Calu3 (cell line): ENCODE measurements around the gene TUNAR. TPM values are rescaled to one million over a fixed set of nuclear protein-coding genes. Genes with fewer than 3 reads are reported as not detected.

Experiments
- BruUV-seq: library from RNA; stranded (reverse); fragments of 400-500 nt; replicated peaks from 2 replicates; lab custom pipeline; 2021; lab: Mats Ljungman, UMichigan
- CTCF ChIA-PET: fragments of 300-600 bp; sonication (Branson Sonifier 250); formaldehyde crosslinking; loops from one replicate; lab custom pipeline; 2022; ENCODE audit warnings: antibody characterized with exemption; lab: Charles Lee
- DNase-seq: peaks from one replicate; pipeline ENCODE4 v3.0.0; 2022
- H3K27ac Mint-ChIP-seq: one replicate; pipeline ENCODE4 v1.8.0; 2022; ENCODE audit warnings: mixed read lengths; ENCODE audit not compliant: unreplicated experiment
- H3K27me3 Mint-ChIP-seq: one replicate; pipeline ENCODE4 v1.8.0; 2022; ENCODE audit warnings: mixed read lengths; ENCODE audit not compliant: unreplicated experiment
- H3K36me3 Mint-ChIP-seq: one replicate; pipeline ENCODE4 v1.8.0; 2022; ENCODE audit warnings: mild to moderate bottlenecking, moderate library complexity, mixed read lengths; ENCODE audit not compliant: insufficient read depth, unreplicated experiment
- H3K4me1 Mint-ChIP-seq: one replicate; pipeline ENCODE4 v1.8.0; 2022; ENCODE audit warnings: mild to moderate bottlenecking, low read depth, mixed read lengths; ENCODE audit not compliant: unreplicated experiment
- H3K4me3 Mint-ChIP-seq: one replicate; pipeline ENCODE4 v1.8.0; 2022; ENCODE audit warnings: mild to moderate bottlenecking, low read depth, moderate library complexity, mixed read lengths; ENCODE audit not compliant: unreplicated experiment
- H3K9me3 Mint-ChIP-seq: one replicate; pipeline ENCODE4 v1.8.0; 2022; ENCODE audit warnings: low read depth, mixed read lengths; ENCODE audit not compliant: unreplicated experiment
- intact Hi-C: fragments of 100-400 bp; cut with micrococcal nuclease; formaldehyde crosslinking; loops from one replicate; pipeline ENCODE4 v1.10.0; 2022; ENCODE audit not compliant: unreplicated experiment
- total RNA-seq: library from RNA; stranded (reverse); gene quantifications from 2 replicates; pipeline ENCODE4 v1.2.3, GENCODE V29; 2022
- TF ChIP-seq, protein P1 (sequence below): fragments of 200-600 bp; IDR thresholded peaks from one replicate; pipeline ENCODE4 v1.8.0; 2022; ENCODE audit warnings: antibody characterized with exemption; ENCODE audit not compliant: unreplicated experiment

TUNAR gene
- total RNA-seq, 1 experiment from 2014 or later, result not detected

DNA sequence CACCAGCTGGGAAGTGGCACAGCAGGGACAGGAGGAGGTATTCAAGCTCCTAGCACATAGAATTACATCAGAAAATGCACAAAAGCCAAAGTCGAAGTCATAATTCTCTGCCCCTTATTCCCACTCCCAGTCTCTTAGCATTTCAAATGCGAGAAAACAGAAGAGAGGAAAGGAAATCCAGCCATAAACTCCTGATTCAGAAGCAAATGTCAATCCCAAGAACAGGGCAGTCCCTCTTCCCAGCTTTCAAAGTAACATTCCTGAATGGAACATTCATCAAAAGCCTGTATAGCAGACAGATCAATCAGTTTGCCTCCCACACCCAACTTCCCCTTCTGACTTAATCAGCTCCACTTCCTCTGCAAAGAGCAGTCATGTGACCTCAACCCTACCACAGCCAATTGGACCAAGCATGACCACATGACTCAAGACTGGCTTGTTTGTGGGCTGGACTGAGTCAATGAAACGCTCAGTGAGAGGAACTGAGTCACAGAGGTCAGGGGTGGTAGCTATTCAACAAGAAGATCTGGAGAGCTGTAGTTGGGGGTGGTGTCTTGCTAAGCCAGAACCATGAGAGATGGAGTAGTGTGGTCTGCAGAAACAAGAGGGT, 41.4 kb upstream of the TUNAR start:
- H3K27ac Mint-ChIP-seq, result no peak overlapping the region
- no peak for DNase-seq
- intact Hi-C loops, result no loop called here
- H3K36me3 Mint-ChIP-seq, result no peaks in the 10 kb centered on the region
- H3K27me3 Mint-ChIP-seq, result peaks cover 66% of the 10 kb centered on the region
- CTCF ChIA-PET, result no interaction called here
- BruUV-seq, result no TSS peak
- H3K4me3 Mint-ChIP-seq, result no peak overlapping the region
- H3K9me3 Mint-ChIP-seq, result peaks cover 2% of the 10 kb centered on the region
- TF ChIP-seq, protein P1, sequence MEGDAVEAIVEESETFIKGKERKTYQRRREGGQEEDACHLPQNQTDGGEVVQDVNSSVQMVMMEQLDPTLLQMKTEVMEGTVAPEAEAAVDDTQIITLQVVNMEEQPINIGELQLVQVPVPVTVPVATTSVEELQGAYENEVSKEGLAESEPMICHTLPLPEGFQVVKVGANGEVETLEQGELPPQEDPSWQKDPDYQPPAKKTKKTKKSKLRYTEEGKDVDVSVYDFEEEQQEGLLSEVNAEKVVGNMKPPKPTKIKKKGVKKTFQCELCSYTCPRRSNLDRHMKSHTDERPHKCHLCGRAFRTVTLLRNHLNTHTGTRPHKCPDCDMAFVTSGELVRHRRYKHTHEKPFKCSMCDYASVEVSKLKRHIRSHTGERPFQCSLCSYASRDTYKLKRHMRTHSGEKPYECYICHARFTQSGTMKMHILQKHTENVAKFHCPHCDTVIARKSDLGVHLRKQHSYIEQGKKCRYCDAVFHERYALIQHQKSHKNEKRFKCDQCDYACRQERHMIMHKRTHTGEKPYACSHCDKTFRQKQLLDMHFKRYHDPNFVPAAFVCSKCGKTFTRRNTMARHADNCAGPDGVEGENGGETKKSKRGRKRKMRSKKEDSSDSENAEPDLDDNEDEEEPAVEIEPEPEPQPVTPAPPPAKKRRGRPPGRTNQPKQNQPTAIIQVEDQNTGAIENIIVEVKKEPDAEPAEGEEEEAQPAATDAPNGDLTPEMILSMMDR, result no peak
- H3K4me1 Mint-ChIP-seq, result no peaks in the 10 kb centered on the region

DNA sequence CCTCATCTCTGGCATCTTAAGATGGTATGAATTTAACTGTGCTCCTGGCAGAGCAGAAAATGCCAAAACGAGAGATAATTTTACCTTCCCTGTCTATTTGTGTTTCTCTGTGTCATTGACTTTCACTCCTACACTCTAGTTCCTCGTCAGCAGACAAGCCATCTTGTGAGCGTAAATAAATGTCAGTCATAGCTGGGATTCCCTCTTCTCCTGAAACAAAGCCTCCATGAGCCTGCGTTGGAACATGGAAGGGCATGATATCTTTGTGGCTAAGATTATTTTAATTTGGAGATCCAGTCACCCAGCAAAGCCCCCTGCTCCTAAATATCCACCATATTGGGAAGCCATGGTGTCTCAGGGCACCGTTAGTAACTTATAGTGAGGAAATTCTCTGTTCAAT, 37.8 kb upstream of the TUNAR start:
- intact Hi-C loops, result no loop called here
- no peak for DNase-seq
- TF ChIP-seq, protein P1, result no peak
- H3K9me3 Mint-ChIP-seq, result peaks cover 2% of the 10 kb centered on the region
- H3K4me1 Mint-ChIP-seq, result no peaks in the 10 kb centered on the region
- no peaks in the 10 kb centered on the region for H3K36me3 Mint-ChIP-seq
- H3K27me3 Mint-ChIP-seq, result peaks cover 53% of the 10 kb centered on the region
- no TSS peak for BruUV-seq
- H3K27ac Mint-ChIP-seq, result no peak overlapping the region
- CTCF ChIA-PET, result no interaction called here
- H3K4me3 Mint-ChIP-seq, result no peak overlapping the region

DNA sequence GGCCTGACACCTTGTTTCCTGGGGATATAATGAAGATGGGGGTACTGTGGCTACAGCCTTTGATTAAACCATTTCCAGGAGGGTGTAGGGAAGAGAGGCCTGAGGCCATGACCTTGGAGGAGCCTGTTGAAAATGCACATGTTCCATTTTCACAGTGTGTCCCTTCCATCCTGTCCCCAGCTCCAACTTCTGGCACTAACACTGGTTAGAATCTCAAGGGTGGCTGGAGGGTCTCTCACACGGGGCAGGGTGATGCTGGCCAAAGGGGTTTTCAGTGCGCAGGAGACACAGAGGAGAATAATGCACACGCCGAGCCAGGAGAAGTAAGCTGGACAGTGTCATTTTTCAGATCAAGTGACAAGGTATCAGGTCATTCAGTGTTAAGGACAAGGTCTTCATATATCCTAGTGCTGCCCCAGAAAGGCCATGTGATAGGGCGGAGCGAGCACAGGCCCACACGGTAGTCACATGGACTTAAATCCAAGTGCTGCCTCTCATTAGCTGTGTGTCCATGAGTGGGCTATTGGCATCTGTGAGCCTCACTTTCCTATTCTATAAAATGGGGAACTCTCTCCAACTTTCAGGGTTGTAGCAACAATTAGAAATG, 36.4 kb upstream of the TUNAR start:
- H3K4me1 Mint-ChIP-seq, result no peaks in the 10 kb centered on the region
- intact Hi-C loops, result no loop called here

DNA sequence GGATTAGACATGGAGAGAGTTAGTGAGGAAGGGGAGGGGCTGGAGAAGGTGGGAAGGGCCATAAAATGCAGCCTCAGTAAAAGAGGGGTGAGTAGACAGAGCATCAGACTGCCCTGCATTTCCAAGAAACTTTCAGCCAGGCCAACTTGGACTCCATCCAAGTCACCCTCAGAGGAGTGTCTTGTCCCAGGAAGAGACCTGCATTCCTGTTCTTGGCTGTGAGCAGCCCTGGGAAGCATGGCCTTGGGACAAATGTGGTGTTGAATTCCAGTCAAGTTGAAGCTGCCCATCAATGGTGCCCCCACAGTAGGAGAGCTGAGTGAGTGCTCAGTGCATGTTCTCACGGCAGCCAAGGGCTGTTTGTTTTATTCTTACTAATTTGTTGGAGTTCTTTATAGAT, 35.0 kb upstream of the TUNAR start:
- no peaks in the 10 kb centered on the region for H3K36me3 Mint-ChIP-seq
- H3K4me3 Mint-ChIP-seq, result no peak overlapping the region
- H3K27me3 Mint-ChIP-seq, result peaks cover 59% of the 10 kb centered on the region
- CTCF ChIA-PET, result no interaction called here
- H3K27ac Mint-ChIP-seq, result no peak overlapping the region
- DNase-seq, result no peak
- BruUV-seq, result no TSS peak
- intact Hi-C loops, result no loop called here
- no peaks in the 10 kb centered on the region for H3K4me1 Mint-ChIP-seq
- TF ChIP-seq, protein P1, result no peak
- no peaks in the 10 kb centered on the region for H3K9me3 Mint-ChIP-seq

More for the DNA sequence above, 36.4 kb upstream of the TUNAR start:
- Mint-ChIP-seq H3K9me3 (peaks cover 2% of the 10 kb centered on the region), H3K4me3 (no peak overlapping the region), H3K27ac (no peak overlapping the region), H3K36me3 (no peaks in the 10 kb centered on the region), H3K27me3 (peaks cover 54% of the 10 kb centered on the region)
- DNase-seq, result no peak
- CTCF ChIA-PET, result no interaction called here
- TF ChIP-seq, protein P1, result no peak
- no TSS peak for BruUV-seq
